HUDEP-2 (cell line): ENCODE measurements around the gene MYRF.

ENCODE experiments used
- DNase-seq, 76 experiments: peaks; one replicate each; lab custom pipeline; 2025; ENCODE audit not compliant: unreplicated experiment in 76 of 76; lab: John Stamatoyannopoulos, UW

The MYRF gene

DNA sequence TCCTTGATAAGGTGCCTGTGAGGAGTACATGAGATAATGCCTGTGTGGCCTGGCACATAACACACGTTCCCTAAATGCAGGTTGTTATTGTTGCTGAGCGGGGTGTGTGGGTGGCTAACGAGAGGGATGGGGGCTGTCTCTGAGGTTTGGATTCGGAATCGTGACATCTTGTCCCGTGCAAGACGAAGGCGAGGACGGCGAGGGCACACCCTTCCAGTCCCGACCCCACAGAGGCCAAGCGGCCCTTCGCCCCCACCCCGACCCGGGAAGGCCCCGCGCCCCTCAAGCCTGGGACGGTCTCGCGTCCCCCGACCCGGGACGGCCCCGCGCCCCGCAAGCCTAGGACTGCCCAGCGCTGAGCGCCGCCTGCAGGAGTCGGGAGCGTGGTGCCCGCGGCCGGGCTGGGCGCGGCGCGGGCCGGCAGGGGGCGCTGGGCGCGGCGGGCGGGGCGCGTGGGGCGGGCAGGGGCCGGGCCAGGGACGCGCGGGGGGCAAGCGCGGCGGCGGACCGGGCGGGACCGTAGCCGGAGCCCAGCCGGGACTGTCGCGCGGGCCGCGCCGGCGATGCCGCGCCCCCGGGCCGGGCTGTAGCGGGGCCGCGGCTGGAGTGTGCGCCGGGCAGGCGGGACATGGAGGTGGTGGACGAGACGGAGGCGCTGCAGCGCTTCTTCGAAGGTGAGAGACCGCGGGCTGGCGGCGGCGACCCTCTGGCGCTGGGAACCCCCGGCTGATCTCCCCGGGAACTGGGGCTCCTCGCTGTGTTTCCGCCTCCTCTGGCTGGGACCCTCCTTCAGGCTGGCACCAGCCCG is at the start of gene MYRF:
MYRF (plus strand) TSS at position 520 of the 808 bp plus-strand sequence; CDS start at position 629, 109 bp downstream.
- peak in 29 of 76 experiments; percentile 2 to 51 (median 30) for DNase-seq

DNA sequence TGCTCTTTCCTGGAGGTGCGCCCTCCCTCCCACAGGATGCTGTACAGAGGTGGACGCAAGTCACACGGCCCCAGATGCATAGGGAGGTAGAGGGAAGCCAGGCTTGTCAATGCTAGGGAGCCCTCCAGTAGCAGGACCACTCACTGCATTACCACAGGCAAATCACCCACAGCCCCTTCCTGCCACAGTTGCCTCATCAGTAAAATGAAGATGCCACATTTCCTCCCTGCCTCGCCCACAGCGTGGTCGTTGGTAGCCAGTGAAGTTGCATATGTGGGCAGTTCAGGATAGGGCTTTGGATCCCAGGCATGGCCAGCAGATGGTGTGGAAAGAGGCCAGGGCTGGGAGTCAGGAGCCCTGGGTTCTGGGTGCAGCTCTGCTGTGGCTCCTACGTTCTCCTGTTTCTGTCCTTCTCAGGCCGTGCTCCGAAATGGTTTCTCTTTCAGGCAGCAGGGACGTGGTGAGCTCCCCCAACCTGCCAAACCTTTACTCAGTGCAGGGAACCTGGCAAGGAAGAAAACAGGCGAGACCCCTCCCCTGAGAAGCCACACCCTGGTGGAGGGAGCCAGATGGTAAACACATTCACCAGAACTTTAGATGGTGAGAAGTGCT is 49.6 kb upstream of the MYRF start:
- DNase-seq: no peak

DNA sequence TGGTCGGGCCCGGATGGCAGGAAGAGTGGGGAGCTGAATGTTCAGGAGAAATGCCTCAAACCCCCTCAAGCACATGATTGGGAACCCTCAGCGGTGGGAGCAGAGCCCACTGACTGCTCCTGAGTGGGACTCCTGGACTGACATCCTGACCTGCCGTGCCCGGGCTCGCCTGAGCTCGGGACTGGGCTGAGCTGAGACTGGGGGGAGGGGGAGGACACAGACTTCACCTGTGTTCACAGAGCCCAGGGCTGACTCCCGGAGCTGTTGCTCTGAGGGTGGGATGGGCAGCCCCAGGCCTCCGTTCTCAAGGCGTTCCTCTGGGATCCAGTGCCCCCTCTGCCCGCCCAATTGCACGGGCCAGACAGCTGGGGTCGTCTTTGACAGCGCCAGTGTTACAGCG is 47.6 kb upstream of the MYRF start:
- DNase-seq: no peak

DNA sequence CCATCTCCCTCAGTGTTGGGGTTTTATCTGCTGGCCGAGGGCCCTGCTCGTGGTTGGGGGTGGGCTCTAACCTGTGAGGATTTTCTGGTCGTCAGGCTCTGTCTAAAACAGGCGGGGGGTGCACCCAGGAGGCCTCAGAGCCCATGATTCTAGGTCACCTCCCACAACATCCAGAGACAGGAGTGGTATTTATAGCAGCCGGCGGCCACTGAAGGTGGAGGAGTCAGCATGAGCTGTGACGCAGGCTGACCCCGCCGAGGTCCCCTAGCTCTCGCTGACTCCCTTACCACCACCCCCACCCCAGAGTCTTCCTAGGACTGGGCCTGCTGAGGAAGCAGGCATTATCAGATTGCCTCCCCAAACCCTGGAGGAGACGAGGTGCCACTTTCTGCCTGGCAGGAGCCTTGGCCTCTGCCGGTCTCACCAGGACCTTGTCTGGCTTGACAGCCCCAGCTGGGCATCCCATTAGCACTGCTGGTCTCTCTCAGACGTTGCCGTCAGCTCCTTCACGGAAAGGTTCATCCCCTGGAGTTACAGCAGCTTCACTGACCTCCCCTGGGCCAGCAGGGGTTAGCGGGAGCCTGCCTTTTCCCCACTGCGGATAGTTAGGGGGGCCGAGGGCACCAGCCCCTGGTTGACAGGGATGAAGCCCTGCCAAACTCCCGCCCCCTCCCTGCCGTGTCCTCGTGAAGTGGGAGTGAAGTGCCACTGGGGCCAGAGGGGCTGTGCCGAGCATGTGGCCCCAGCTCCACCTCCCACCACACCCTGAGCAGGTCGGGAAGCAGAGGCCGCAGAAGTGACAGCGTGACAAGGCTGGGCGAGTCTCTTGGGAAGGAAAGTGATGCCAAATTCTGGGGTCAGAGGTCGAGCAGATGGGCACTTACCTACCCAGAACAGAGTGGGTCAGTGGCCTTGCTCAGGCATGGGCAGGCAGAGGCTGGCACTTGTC is 45.7 kb upstream of the MYRF start:
- no peak for DNase-seq

DNA sequence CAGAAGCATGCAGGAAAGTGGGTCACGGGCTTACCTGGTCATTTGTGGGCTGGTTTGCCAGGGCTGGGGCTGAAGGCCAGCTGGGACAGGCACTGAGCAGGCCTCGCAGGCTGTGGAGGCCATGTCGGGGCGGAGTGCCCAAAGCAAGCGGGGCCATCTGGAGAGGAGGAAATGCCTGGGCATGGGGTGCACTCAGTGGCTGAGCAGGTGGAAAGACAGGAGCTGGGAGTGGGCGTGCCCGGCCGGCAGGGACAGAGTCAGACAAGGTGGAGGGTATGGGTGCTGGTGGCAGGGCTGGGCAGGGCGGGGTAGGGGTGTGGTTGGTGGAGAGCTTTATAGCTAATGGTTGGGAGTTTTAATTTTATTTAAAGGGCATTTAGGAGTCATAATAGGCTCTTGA is 44.9 kb upstream of the MYRF start:
- DNase-seq: no peak

DNA sequence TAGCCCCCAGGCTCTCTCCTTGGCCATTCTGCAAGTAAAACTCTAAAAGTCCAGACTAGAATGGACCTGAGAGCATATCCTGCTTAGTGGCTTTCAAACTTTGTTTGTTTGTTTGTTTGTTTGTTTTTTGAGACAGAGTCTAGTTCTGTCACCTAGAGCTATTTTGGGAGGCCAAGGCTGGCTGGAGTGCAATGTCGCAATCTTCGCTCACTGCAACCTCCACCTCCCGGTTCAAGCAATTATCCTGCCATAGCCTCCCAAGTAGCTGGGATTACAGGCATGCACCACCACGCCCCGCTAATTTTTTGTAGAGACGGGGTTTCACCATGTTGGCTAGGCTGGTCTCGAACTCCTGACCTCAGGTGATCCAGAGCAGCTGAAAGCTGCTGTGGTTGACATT is 43.3 kb upstream of the MYRF start:
- DNase-seq: no peak

DNA sequence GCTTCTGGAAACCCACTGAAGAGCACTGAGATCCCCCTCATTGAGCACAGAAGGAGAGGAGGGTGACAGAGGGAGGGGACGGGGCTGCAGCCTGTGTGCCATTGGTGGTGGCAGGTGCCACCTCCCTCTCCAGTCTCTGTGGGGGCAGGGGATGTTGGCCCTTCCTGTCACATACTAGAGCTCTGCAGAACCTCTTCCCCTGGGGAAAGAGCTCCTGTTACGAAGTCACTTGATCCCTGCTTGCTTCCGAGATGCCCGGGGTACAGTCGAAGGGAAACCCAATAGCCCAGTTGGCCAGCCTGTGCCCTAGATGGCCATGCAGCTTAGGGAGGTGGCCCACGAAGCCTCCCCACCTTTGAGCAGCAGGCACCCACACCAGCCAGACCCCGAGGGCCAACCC is 42.9 kb upstream of the MYRF start:
- DNase-seq: no peak

DNA sequence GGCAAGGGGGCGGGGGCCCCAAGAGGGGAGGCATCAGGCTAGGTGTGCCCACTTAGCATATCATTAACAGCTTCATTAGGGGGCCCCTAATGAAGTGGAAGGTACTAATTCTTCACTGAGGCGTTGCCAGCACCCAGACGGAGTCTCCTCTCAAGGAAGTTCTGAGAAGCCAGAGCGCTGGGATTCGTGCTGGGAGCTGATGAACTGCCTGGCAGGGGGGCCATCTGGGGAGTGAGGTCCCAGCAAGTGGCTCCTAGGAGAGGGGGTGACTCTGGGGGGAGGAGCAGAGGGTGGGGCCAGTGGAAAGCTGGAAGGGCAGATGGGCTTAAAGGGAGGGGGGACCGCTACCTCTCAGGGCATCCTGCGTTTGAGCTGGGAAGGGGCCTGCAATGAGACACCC is 42.4 kb upstream of the MYRF start:
- DNase-seq: no peak

DNA sequence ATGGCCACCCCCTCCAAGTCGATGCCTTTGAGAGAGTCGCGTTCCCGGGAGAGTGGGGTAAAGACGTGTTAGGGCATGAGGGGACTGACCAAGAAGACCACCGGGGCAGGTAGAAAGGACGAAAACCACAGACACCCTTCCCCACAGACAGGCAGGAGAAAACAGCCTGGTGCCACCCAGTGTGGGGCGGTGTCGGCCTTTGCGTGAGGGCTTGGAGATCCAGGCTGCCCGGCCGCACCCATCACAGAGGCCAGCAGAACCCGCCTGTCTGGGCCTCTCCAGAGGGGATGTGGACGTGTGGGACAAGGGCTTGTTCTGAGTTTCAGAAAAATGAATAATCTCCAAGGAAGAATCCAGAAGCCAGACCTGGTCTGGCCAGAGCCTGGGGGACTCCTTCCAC is 41.4 kb upstream of the MYRF start:
- DNase-seq: no peak

DNA sequence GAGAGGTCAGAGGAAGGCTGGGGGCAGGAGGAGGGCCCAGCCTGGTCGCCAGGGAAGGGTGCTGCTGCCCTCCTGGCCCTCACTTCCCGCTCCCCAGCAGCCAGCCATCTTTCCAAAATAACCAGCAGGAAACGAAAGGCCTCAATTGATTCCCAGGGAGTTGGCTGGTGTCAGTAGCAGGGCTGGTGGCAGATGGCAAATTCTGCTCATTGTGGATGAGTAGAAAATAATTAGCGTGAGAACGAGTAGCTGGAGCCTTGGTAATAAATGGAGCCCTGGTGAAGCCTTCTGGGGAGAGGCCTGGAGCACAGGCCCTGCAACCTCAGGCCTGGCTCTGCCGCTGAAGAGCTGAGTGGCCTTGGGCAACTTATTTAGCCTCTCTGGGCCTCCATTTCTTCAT is 40.9 kb upstream of the MYRF start:
- DNase-seq: no peak

DNA sequence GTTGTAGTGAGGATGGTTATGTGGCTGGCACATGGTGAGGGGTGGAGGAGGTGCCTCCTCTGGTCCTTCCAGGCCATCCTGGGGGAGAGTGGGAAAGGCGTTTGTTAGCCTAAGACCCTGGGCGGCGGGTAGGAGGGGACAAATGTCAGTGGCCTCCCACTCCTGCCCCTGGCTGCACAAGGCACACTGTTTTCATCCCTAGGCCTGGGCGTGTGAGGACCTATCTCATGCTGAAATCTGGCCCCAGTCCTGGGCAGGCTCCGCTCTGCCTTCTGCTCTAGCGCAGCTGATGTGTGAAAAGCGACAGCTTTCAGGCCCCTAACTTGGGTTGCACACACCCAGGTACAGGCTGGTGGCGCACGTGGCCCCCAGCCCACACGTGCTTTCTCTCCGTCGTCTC is 40.1 kb upstream of the MYRF start:
- no peak for DNase-seq

DNA sequence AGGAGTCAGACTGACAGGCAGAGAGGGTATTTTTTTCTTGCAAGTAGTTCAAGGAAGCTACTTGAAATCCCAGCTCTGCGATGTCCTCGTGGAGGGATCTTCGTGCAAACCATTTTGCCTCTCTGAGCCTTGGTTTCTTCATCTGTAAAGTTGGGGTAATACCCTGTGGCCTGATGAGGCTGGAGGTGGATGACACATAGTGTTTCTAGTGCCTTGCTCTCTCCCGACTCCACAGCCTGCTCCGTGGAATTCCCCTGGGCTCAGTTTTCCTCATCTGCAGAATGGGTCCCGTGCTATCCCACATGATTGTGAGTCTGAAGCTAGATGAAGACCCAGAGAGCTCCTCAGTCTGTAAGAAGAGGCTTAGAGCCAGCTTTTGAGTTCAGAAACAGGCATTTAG is 39.6 kb upstream of the MYRF start:
- DNase-seq: no peak

DNA sequence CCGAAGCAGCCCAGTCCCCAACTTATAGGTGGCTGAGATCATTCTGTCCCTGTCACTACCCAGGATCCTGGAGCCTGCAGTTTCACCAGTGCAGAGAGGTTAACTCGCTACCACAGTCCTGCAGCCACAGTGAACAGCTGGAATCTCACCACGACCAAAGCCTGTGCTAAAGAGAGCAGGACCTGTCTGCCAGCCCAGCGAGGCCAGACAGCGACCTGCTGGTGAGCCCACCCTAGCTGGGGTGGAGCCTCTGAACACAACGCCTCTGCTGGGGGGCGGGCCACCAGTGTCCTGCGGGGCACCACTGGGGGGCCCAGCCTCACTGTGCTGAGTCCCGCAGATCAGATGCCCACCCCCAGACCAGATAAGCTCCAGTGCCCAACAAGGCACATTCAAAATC is 39.0 kb upstream of the MYRF start:
- DNase-seq: no peak

DNA sequence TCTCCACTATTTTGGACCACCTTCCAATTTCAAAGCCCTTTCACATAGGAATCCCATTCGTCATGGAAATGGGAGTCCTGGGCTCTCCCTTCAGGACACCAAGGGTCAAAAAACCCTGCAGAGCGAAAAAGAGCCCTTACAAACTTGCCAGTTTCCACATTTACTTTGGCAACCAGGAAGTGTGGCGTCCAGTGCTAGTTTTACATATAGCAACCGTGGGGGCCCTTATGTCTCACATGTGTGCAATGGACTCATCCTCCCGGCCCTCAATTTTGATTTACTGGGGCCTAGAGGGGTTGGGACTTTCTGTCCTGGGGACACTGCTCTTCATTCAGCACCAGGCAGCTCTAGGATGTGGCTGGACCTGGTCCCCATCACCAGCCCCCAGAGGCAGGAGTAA is 38.5 kb upstream of the MYRF start:
- DNase-seq: no peak

DNA sequence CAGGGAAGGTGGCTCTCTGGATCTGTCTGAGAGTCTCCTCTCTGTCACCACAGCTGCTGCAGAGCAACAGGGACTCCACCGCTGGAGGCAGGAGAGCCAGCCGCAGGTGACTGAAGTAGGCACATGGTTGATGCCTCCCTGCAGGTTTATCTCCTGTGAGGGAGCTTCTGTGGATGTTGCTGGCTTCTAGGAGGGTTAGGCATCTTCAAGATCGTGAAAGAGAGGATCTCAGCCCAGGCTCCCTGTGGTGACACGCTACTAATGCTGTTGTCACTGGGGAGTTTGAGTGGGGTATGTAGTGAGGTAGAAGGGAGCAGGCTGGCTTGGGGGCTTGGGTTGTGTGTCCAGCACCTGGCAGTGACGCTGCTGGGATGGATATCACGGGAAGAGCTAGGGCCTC is 38.1 kb upstream of the MYRF start:
- DNase-seq: no peak

DNA sequence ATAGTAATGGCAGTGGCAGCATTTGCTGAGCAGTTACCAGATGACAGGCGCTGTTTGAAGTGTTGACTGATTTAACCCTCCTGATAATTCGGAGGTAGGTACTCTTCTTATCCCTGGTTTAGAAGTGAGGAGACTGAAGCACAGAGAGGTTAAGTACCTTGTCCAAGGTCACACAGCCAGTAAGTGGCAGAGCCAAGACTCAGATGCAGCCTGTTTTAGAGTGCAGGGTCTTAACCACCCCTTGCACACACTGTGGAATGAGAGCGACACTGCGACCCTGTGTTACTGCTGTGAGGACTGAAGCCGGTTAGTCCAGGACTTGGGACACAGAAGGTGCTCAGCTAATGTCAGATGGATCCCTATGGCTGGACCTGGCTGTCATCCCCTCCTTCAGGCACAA is 37.5 kb upstream of the MYRF start:
- no peak for DNase-seq

DNA sequence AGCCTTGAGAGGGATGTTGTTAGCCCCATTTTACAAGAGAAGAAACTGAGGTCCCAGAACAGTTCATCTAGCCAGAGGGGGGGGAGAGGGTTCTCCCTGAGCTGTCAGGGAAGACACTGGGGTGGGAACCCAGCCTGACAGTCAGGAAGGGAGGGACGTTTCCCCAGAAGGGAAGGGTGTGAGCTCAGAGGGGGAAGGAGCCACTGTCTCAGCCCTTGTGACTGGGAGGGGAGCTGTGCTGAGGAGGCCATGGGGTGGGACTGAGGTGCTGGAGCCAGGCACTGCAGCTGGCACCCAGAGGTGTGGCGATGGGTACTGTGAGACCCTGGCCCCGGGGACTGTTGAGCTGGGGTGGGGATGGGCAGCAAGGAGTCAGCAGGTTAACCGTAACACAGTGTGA is 36.6 kb upstream of the MYRF start:
- DNase-seq: no peak

DNA sequence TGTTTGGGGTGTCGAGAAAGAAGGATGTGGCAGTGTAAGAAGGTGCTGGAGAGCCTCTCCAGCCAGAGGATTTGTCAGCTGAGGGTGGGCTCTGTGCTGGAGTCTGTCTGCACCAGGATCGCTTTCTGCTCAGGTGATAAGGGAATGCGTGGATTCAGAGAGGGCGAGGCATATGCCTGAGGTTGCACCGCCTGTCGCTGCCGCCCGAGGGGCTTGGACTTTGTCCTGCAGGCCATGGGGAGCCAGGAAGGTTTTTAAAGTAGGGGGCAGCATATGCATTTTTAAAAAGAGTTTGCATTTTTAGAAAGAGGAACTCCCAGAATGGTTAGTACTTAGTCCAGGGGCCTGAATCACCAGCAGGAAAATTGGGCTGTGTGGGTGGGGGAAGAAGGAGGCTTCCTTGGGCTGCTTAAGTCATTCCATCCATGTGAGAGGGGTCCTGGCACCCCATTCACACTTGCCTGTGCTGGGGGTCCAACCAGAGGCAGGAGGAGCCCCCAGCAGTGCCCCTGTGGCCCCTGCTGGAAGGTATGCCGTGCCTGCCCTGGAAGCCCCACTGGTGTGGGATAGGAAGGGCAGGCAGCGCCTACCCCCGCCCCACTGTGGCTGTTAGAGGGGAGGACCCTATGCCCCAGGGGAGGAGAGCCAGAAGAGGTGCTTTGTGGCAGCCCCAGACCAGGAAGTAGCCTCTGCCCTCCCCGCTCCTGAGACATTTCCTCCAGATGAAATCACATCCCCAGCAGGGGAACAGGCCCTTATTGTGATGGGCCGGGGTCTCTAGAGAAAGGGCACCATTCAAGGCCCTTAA is 35.8 kb upstream of the MYRF start:
- DNase-seq: no peak

DNA sequence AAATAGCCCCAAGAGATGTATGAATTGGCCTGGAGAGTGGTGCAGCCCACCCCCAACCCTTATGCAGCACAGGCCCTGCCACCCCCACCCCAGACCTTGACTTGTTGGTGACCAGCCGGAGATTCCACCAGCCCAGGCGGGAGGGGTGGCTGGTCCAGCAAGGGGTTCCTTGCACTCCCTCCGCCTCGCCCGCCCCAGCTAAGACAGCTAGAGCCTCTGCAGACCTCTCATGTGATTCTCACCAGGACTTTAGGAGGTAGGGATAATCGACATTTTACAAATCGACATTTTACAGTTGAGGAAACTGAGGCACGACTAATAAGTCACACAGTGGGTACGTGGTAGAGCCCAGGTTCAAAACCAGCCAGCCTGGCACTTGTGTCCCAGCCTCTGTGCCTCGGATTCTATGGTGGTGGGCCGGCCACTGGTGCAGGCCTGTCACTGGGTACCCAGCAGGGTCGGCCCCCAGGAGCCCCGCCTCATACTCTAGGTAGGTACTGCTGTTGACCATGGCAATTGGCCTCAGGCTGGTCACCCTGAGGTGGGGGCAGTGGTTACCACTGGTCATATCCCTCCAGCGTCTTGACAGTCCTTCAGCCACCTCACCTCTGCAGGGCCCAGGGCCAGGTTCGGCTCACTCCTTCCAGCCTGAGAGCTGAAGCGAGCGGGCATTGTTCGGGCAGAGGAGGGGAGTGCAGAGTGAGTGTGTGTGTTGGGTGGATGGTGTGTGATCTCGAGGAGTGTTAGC is 35.0 kb upstream of the MYRF start:
- no peak for DNase-seq

DNA sequence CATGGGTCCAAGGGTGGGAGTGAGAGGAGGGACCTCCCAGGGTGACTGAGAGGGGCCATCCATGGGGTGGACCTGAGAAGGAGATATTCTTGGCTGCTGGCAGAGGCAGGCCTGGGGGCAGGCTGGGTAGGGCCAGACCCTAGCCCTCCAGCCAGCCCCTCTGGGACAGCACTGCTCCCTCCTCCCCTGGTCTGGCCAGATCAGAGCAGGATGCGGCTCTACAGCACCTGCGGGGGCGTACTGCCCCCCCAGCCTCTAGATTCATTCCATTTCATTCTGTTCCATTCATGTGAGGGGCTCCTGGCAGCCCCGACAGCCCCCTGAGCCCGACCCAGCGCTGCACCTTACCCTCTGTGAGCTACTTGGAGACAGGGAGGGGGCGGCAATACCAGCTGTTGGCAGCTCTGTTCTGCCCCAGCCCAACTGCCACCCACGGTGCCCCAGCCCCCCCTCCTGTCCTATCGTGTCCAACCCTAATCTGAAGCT is 34.3 kb upstream of the MYRF start:
- DNase-seq: no peak
